ENCODE results near the gene SP6. TPM values are rescaled to one million over a fixed set of nuclear protein-coding genes. Genes with fewer than 3 reads are reported as not detected.

The SP6 gene
- total RNA-seq, 2 donors from 2014 or later: 8.7 to 8.8 TPM

GRCh38 chr17:47882695-47883588 is 32.0 kb upstream of the SP6 start:
- no peak for TF ChIP-seq CTCF (IDR thresholded peaks at IDR 0.05)
- no peak for DNase-seq
- peak overlapping the region; percentile 30 for H3K27ac ChIP-seq
- H3K27me3 ChIP-seq: no peaks in the 10 kb centered on the region
- peaks cover 13% of the 10 kb centered on the region for H3K4me1 ChIP-seq
- H3K9me3 ChIP-seq: no peaks in the 10 kb centered on the region
- H3K9ac ChIP-seq (ENCODE audit: low read depth in 2 of 2, low read length in 2 of 2): peak overlapping the region in 1 of 2 donors; percentile 58
- intact Hi-C loops (cut with DNase I): no loop called here
- H3K36me3 ChIP-seq: no peaks in the 10 kb centered on the region
- no peak overlapping the region for H3K4me3 ChIP-seq

GRCh38 chr17:47882247-47882646 is 31.3 kb upstream of the SP6 start:
- DNase-seq: peak; percentile 72
- no peak overlapping the region for H3K4me3 ChIP-seq
- intact Hi-C loops (cut with DNase I): no loop called here

GRCh38 chr17:47879776-47880454 is 29.0 kb upstream of the SP6 start:
- TF ChIP-seq CTCF (IDR thresholded peaks at IDR 0.05): no peak
- Histone ChIP-seq H3K4me1 (peaks cover 13% of the 10 kb centered on the region), H3K4me3 (no peak overlapping the region), H3K27ac (no peak overlapping the region), H3K9ac (ENCODE audit: low read depth in 2 of 2, low read length in 2 of 2) (no peak overlapping the region), H3K27me3 (no peaks in the 10 kb centered on the region), H3K9me3 (no peaks in the 10 kb centered on the region), H3K36me3 (no peaks in the 10 kb centered on the region)
- no peak for DNase-seq
- intact Hi-C loops (cut with DNase I): no loop called here

More at GRCh38 chr17:47882247-47882646, 31.3 kb upstream of the SP6 start:
- Histone ChIP-seq H3K36me3 (no peaks in the 10 kb centered on the region), H3K27me3 (no peaks in the 10 kb centered on the region), H3K9ac (ENCODE audit: low read depth in 2 of 2, low read length in 2 of 2) (peak overlapping the region in 1 of 2 donors; percentile 23), H3K4me1 (peaks cover 13% of the 10 kb centered on the region), H3K27ac (peak overlapping the region; percentile 30), H3K9me3 (no peaks in the 10 kb centered on the region)
- TF ChIP-seq CTCF (IDR thresholded peaks at IDR 0.05): no peak

- intact Hi-C loops (cut with DNase I): no loop called here
- no peaks in the 10 kb centered on the region for H3K9me3 ChIP-seq
- H3K27ac ChIP-seq: no peak overlapping the region
- no peak overlapping the region for H3K4me3 ChIP-seq
- no peak for DNase-seq
- H3K4me1 ChIP-seq: peaks cover 7% of the 10 kb centered on the region
- no peaks in the 10 kb centered on the region for H3K27me3 ChIP-seq
- no peak overlapping the region for H3K9ac ChIP-seq (ENCODE audit: low read depth in 2 of 2, low read length in 2 of 2)
- no peak for TF ChIP-seq CTCF (IDR thresholded peaks at IDR 0.05)
- H3K36me3 ChIP-seq: no peaks in the 10 kb centered on the region
Observed at GRCh38 chr17:47879028-47879585, 28.1 kb upstream of the SP6 start.

GRCh38 chr17:47878203-47879027 is 27.5 kb upstream of the SP6 start:
- intact Hi-C loops (cut with DNase I): no loop called here
- peaks cover 6% of the 10 kb centered on the region for H3K4me1 ChIP-seq

More at GRCh38 chr17:47878203-47879027, 27.5 kb upstream of the SP6 start:
- Histone ChIP-seq H3K9ac (ENCODE audit: low read depth in 2 of 2, low read length in 2 of 2) (no peak overlapping the region), H3K27ac (no peak overlapping the region), H3K27me3 (no peaks in the 10 kb centered on the region), H3K36me3 (no peaks in the 10 kb centered on the region), H3K9me3 (no peaks in the 10 kb centered on the region), H3K4me3 (no peak overlapping the region)
- DNase-seq: no peak
- no peak for TF ChIP-seq CTCF (IDR thresholded peaks at IDR 0.05)
